TTC549 (cell line): ENCODE results near the gene TFAP2A.

Experiments
- FAIRE-seq: peaks from 2 replicates; lab custom pipeline; 2012; peaks lifted over from hg19 to GRCh38; lab: Jason Lieb, UNC

TFAP2A gene

GRCh38 chr6:10399451-10399850 is 15.4 kb downstream of the TFAP2A start:
- no peak for FAIRE-seq

- FAIRE-seq = no peak
Measured at GRCh38 chr6:10398446-10399218, 16.2 kb downstream of the TFAP2A start.

GRCh38 chr6:10397756-10398445 is 17.0 kb downstream of the TFAP2A start:
- FAIRE-seq = no peak

- FAIRE-seq = no peak
Measured at GRCh38 chr6:10396785-10397184, 18.1 kb downstream of the TFAP2A start.

- FAIRE-seq = no peak
Measured at GRCh38 chr6:10395704-10396546, 18.9 kb downstream of the TFAP2A start.

GRCh38 chr6:10395171-10395703 is 19.6 kb downstream of the TFAP2A start:
- no peak for FAIRE-seq

GRCh38 chr6:10393544-10394225 is 21.2 kb downstream of the TFAP2A start:
- FAIRE-seq = no peak

GRCh38 chr6:10391799-10392198 is 23.1 kb downstream of the TFAP2A start:
- FAIRE-seq = no peak

- no peak for FAIRE-seq
Measured at GRCh38 chr6:10391299-10391630, 23.6 kb downstream of the TFAP2A start.

GRCh38 chr6:10390495-10391298 is 24.2 kb downstream of the TFAP2A start:
- FAIRE-seq = no peak

GRCh38 chr6:10389739-10390494 is 25.0 kb downstream of the TFAP2A start:
- no peak for FAIRE-seq

- no peak for FAIRE-seq
Measured at GRCh38 chr6:10386756-10387654, 27.9 kb downstream of the TFAP2A start.

GRCh38 chr6:10386220-10386619 is 28.7 kb downstream of the TFAP2A start:
- FAIRE-seq = no peak

- FAIRE-seq = no peak
Measured at GRCh38 chr6:10385524-10386132, 29.2 kb downstream of the TFAP2A start.

GRCh38 chr6:10384610-10385523 is 30.0 kb downstream of the TFAP2A start:
- no peak for FAIRE-seq

GRCh38 chr6:10384091-10384609 is 30.7 kb downstream of the TFAP2A start:
- FAIRE-seq = no peak

GRCh38 chr6:10383331-10384090 is 31.4 kb downstream of the TFAP2A start:
- no peak for FAIRE-seq
